GM21528 (cell line): ENCODE measurements around the gene LIMA1.
"Not testable (repeated sequence)": the region's sequence is repeated elsewhere in the genome, so short reads cannot be mapped to it uniquely, and the experiment has no call there.

Source experiments
- ATAC-seq: cut with Tn5 transposase; IDR thresholded peaks from one replicate; pipeline ENCODE4 v1.9.1; 2021; ENCODE audit warnings: mild to moderate bottlenecking, moderate library complexity; ENCODE audit not compliant: unreplicated experiment, low FRiP score

LIMA1 gene

GRCh38 chr12:50290692-50291091 is 7.4 kb upstream of the LIMA1 start:
- not testable (repeated sequence) for ATAC-seq

GRCh38 chr12:50287271-50287670 is 4.0 kb upstream of the LIMA1 start:
- ATAC-seq: no peak

- ATAC-seq: no peak
These were observed 1.9 kb upstream of the LIMA1 start for GRCh38 chr12:50285253-50285652.

DNA sequence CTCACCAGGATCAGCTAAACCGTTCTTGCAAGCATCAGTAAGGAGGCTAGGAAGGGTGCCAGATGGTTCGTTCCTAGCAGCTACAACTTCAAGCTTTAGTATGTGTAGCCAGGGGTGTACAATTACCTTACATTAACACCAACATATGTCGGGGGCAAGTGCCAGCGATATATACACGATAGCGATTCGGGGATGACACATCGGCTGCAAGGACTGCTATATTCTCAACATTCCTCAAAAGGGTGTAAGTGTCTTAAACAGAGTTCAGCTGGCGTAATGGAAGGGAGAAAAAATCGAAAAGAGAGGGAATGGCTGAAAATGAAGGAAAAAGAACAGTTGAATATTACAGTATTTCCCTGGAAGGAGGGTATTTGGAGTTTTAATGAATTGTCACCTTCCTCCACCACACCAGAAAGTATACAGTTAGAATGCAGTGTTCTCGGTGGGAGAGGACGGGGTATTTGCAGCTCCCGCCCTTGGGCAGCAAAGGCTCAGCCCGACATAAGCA is 545 bp downstream of the LIMA1 start:
- ATAC-seq: peak; percentile 22

- ATAC-seq: no peak
These were observed 3.8 kb downstream of the LIMA1 start for GRCh38 chr12:50279501-50279900.

- ATAC-seq: no peak
These were observed 6.2 kb downstream of the LIMA1 start for GRCh38 chr12:50276912-50277671.

DNA sequence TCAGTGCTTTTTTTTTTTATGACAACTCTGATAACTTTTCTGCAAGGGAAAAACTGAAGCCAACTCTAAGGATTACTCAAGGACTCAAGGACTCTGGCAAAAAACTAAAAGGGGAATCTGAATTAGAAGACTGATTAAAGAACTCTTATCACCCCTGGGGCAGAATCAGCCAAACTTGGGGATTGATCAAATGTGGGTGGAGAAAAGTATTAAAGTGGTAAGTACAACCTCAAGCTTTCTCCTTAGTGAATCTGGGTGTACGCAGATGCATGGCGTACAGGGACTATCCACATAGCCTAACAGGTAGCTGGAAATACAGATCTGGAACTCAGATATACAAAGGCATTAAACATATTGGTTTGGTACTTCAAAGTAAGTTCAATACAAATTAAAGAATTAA is 7.3 kb downstream of the LIMA1 start:
- ATAC-seq: no peak

DNA sequence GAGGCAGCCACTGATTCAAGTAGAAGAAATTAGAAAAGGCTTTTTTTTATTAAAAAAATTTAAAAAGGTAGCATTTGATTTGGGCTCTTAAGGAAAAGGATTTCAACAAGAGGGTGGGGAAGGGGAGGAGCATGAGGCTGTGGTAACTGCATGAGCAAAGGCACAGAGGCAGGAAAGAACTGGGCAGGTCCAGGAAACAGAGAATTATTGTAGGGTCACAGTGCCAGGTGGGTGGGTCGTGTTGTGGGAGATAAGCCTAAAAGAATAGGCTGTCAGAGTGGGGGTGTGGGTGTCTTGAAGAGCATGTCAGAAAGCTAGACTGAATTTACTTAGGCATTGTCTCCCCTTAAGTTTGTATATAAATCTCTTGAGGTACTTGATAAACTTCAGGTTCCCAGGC is 7.8 kb downstream of the LIMA1 start:
- ATAC-seq: no peak

DNA sequence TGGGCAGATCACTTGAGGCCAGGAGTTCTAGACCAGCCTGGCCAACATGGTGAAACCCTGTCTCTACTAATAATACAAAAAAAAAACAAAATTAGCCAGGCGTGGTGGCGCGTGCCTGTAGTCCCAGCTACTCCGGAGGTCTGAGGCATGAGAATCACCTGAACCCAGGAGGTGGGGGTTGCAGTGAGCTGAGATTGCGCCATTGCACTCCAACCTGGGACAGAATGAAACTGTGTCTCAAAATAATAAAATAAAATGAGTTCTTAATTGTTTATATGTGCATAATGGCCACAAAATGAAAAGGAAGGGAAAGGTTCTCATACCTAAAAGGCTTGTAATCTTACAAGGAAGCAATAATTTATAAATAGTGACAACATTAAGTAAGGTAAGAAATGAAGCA is 8.2 kb downstream of the LIMA1 start:
- ATAC-seq: not testable (repeated sequence)

DNA sequence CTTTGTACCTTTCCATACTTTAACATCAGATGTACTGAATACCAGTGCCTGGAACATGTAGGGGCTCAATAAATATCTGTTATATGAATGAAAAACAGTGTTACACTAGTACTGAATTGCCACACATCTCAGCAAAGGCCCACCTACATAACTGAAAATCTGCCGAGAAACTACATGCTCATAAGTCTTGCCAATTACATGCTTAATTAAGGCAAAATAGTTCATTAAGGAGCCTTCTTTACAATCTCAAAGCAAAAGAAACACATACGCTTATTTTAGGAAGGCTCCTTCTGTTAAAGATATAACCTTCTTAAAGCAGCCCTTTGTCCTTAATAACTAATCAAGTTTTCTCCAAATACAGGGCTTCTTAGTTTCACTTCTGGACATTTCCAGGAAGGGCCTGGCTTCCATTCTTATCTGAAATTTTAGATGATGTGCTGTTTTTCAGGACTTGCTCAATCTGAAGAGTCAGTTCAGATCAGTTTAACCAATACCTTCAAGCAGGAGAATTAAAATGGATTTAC is 11.5 kb downstream of the LIMA1 start:
- ATAC-seq: no peak

- ATAC-seq: no peak
These were observed 14.8 kb downstream of the LIMA1 start for GRCh38 chr12:50268482-50268881.

- no peak for ATAC-seq
These were observed 17.4 kb downstream of the LIMA1 start for GRCh38 chr12:50265770-50266524.

GRCh38 chr12:50263832-50264231 is 19.5 kb downstream of the LIMA1 start:
- ATAC-seq: no peak

GRCh38 chr12:50261654-50262053 is 21.7 kb downstream of the LIMA1 start:
- no peak for ATAC-seq

- no peak for ATAC-seq
These were observed 25.2 kb downstream of the LIMA1 start for GRCh38 chr12:50258167-50258551.

DNA sequence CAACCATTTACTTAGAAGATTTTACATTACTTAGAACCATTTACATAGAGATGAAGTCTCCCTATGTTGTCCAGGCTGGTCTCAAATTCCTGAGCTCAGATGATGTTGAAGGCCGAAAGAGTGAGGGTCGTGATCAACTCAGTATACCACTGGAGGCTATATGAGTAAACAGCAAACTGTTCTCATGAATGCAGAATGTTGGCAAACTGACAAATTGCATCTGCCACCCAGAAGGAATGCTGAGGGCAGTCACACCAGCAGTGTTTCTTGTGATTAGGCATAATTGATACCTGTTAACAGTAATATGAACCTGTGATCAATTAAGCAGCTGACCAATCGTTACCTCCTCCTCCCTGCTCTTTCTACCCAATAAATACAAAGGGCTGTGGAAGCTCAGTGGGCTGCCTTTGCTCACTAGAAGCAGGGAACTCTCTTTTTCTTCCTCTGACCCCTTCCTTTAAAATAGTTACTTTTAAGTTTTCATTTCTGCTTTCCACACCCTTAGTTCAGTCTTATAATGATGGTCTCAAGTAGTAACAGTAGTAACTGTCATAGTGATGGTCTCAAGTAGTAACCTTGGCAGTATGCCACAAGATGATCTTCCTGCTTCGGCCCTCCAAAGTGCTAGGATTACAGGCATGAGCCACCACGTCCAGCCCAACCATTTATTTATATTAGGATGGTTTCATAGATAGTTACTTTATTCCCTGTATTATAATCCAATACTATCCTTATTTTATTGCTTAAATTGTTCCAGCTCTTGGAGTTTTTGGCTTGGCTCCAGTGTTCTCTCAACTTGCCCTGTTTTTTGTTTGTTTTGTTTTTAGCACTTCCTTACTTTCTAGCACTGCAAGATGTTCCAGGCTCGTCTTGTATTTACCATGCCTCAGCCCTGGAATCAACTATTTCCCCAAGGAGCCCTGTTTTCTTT is 25.8 kb downstream of the LIMA1 start:
- ATAC-seq: no peak

GRCh38 chr12:50256761-50257160 is 26.6 kb downstream of the LIMA1 start:
- ATAC-seq: no peak

- ATAC-seq: no peak
These were observed 30.2 kb downstream of the LIMA1 start for GRCh38 chr12:50252977-50253602.

GRCh38 chr12:50251619-50252252 is 31.6 kb downstream of the LIMA1 start:
- ATAC-seq: no peak
